Smooth muscle cell (in vitro differentiated cells): ENCODE measurements around the gene FAM111B. TPM values are rescaled to one million over a fixed set of nuclear protein-coding genes. Genes with fewer than 3 reads are reported as not detected.

Experiments used
- DNase-seq: peaks from one replicate; lab custom pipeline; 2025; ENCODE audit not compliant: unreplicated experiment; lab: John Stamatoyannopoulos, UW
- H2AFZ ChIP-seq: fragments of 200-600 bp; sonication (generic); 2 replicates; pipeline ENCODE4 v1.6.0; 2016; ENCODE audit warnings: antibody characterized with exemption, low read depth, mild to moderate bottlenecking
- H3F3A ChIP-seq: fragments of 200-600 bp; sonication (generic); 2 replicates; pipeline ENCODE4 v1.6.0; 2017; ENCODE audit warnings: antibody characterized with exemption, low read depth
- H3K27ac ChIP-seq: fragments of 200-600 bp; sonication (generic); 2 replicates; pipeline ENCODE4 v1.5.1; 2016; ENCODE audit warnings: low read depth, mild to moderate bottlenecking
- H3K27me3 ChIP-seq: fragments of 200-600 bp; sonication (generic); 2 replicates; pipeline ENCODE4 v1.6.1; 2016; ENCODE audit warnings: low read depth, mild to moderate bottlenecking
- H3K36me3 ChIP-seq: fragments of 200-600 bp; sonication (generic); 2 replicates; pipeline ENCODE4 v1.5.1; 2016; ENCODE audit warnings: low read depth
- H3K4me1 ChIP-seq: fragments of 200-600 bp; sonication (generic); 2 replicates; pipeline ENCODE4 v1.5.1; 2016; ENCODE audit warnings: low read depth
- H3K4me2 ChIP-seq: fragments of 200-600 bp; sonication (generic); 2 replicates; pipeline ENCODE4 v1.6.0; 2016; ENCODE audit warnings: mild to moderate bottlenecking
- H3K4me3 ChIP-seq: fragments of 200-600 bp; sonication (generic); 2 replicates; pipeline ENCODE4 v1.5.1; 2016; ENCODE audit warnings: mild to moderate bottlenecking
- H3K79me2 ChIP-seq: fragments of 200-600 bp; sonication (generic); 2 replicates; pipeline ENCODE4 v1.6.0; 2016; ENCODE audit warnings: low read depth, mild to moderate bottlenecking
- H3K9ac ChIP-seq: fragments of 200-600 bp; sonication (generic); 2 replicates; pipeline ENCODE4 v1.6.0; 2016; ENCODE audit warnings: low read depth
- H3K9me3 ChIP-seq: fragments of 200-600 bp; sonication (generic); replicated peaks from 2 replicates; pipeline ENCODE4 v1.5.1; 2016; ENCODE audit warnings: low read depth
- H4K20me1 ChIP-seq: fragments of 200-600 bp; sonication (generic); 2 replicates; pipeline ENCODE4 v1.6.0; 2016; ENCODE audit warnings: low read depth
- WGBS: methylation state at CpG from one replicate; pipeline ENCODE4 v1.1.7; 2016; ENCODE audit warnings: low lambda C conversion rate; 5-methylcytosine and 5-hydroxymethylcytosine counted together
- polyA plus RNA-seq: library from polyadenylated mRNA; unstranded; fragments of >200 nt; fragmentation: Nextera tagmentation; extraction: Ambion mirVana; gene quantifications from 2 replicates; pipeline ENCODE4 v1.2.1, GENCODE V29; 2016
- total RNA-seq: library from RNA; depleted of rRNA; stranded (reverse); fragments of >200 nt; gene quantifications from 2 replicates; pipeline ENCODE4 v1.2.3, GENCODE V29; 2014
- TF ChIP-seq, protein P1 (sequence below): fragments of 200-600 bp; sonication (generic); IDR thresholded peaks from 2 replicates; pipeline ENCODE4 v1.5.1; 2017; ENCODE audit warnings: borderline replicate concordance, mild to moderate bottlenecking, antibody characterized with exemption; ENCODE audit not compliant: insufficient read depth, poor library complexity, severe bottlenecking

FAM111B gene
- total and polyA plus RNA-seq, 2 experiments from 2014 or later, result 2.4 to 6.5 TPM

DNA sequence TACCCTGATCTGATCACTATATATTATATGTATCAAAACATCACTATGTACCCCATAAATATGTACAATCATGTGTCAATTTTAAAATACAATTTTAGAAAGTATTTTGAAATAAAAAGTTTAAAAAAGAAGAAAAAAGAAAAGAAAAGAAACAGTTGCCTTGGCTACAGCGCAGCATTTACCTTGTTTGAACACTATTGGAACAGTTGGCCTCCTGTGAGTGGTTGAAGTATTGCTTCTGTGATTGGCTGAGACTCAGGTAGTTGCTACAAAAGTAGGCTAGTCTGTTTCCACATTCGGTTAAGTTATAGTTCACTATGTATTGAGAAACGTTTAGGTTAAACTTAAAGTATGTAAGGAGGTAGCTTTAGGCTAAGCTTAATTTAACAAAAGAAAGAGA, 57.0 kb downstream of the FAM111B start:
- Histone ChIP-seq H2AFZ (no peak overlapping the region), H3K4me1 (no peaks in the 10 kb centered on the region), H3K9me3 (no peaks in the 10 kb centered on the region), H3K4me2 (no peak overlapping the region), H3K79me2 (no peaks in the 10 kb centered on the region), H3K4me3 (no peak overlapping the region), H3K27me3 (peaks cover 9% of the 10 kb centered on the region), H3K36me3 (no peaks in the 10 kb centered on the region), H4K20me1 (no peaks in the 10 kb centered on the region), H3F3A (no peaks in the 10 kb centered on the region), H3K27ac (no peak overlapping the region), H3K9ac (no peak overlapping the region)
- DNase-seq, result no peak
- TF ChIP-seq, protein P1, sequence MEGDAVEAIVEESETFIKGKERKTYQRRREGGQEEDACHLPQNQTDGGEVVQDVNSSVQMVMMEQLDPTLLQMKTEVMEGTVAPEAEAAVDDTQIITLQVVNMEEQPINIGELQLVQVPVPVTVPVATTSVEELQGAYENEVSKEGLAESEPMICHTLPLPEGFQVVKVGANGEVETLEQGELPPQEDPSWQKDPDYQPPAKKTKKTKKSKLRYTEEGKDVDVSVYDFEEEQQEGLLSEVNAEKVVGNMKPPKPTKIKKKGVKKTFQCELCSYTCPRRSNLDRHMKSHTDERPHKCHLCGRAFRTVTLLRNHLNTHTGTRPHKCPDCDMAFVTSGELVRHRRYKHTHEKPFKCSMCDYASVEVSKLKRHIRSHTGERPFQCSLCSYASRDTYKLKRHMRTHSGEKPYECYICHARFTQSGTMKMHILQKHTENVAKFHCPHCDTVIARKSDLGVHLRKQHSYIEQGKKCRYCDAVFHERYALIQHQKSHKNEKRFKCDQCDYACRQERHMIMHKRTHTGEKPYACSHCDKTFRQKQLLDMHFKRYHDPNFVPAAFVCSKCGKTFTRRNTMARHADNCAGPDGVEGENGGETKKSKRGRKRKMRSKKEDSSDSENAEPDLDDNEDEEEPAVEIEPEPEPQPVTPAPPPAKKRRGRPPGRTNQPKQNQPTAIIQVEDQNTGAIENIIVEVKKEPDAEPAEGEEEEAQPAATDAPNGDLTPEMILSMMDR, result no peak
- WGBS, result 60% methylated on average over 3 of the region's 3 CpGs

DNA sequence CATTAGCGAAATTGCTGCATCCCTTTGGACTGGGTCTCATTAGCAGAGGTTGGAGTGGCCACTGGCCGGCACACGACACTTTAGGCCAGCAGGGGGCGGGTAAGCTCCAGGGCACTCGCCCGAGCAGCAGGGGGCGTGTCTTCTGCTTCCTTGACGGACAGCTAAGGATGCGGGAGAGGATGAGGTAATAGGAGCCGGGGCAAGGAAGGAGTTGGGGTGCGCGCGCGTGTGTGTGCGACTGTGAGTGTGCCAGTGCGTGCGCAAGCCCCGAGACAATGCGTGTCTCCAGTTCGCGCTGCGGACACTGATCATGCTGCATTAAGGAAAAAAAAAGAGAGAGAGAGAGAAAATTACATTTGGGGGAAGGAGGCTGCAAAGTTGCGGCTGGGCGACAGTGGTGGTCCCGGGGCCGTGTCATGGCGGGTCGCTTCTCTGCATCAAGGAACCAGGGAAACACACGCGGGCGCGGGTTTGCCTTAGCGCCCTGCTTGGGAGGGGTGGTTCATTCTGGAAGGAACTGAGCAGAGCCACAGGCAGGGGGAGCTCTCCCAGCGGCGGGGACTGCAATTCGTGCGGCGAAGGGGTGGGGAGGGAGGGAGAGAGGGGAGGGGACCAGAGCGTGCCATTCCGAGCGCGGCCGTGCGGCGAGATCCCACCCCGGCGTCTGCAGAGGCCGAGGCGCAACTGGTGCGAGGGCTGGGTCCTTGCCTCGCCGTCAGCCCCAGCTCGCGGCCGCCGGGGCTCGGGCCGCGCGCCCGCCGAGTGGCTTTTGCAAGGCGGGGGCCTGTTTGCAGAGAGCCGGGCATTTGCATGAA, 64.7 kb downstream of the FAM111B start, which contains the start of gene DTX4:
DTX4 (plus strand) TSS at position 625 of the 815 bp plus-strand sequence. CDS start 464 bp downstream, outside the sequence.
- Histone ChIP-seq H3K27me3 (no peaks in the 10 kb centered on the region), H3K27ac (peak within 1 kb of the TSS; percentile 85)

DNA sequence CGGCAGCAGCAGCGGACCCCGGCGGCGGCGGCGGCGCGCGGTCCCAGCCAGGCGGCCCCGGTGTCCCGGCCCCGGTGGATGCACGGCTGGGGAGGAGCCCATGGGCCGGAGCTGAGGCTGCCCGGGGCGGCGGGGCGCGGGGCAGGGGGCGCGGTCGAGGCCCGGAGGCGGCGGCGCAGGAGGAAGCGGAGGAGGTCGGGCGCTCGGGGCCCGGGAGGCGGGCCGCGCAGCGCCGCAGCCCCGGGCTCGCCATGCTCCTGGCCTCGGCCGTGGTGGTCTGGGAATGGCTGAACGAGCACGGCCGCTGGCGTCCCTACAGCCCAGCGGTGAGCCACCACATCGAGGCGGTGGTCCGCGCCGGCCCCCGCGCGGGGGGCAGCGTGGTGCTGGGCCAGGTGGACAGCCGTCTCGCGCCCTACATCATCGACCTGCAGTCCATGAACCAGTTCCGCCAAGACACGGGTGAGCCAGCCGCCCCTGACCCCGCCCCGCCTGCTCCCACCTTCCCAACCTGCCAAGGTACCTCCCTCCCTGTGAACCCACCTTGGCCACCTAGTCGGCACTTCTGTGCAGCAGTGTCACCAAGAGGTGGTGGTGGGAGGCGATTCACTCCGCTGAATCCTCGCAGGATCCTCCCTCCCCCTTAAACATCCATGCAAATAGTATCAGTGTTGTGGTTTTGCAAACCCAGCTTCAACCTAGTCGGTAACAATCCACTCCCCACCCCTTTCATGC, 65.5 kb downstream of the FAM111B start:
- Histone ChIP-seq H3K9ac (peak overlapping the region; percentile 68), H3K4me1 (peaks cover 27% of the 10 kb centered on the region), H3K4me3 (peak overlapping the region; percentile 78), H3K27me3 (no peaks in the 10 kb centered on the region), H3K9me3 (no peaks in the 10 kb centered on the region), H2AFZ (peak overlapping the region; percentile 76), H3F3A (peaks cover 12% of the 10 kb centered on the region), H3K36me3 (no peaks in the 10 kb centered on the region), H3K27ac (peak overlapping the region; percentile 85), H3K4me2 (peak overlapping the region; percentile 98), H4K20me1 (peaks cover 6% of the 10 kb centered on the region), H3K79me2 (peaks cover 8% of the 10 kb centered on the region)
- no peak for DNase-seq
- 0% methylated on average over 56 of the region's 70 CpGs for WGBS
- TF ChIP-seq, protein P1, result no peak

More for the DNA sequence above, 64.7 kb downstream of the FAM111B start, which contains the start of gene DTX4:
- H3K79me2 ChIP-seq, result peaks cover under 1% of the 10 kb centered on the region
- DNase-seq, result peak; percentile 66
- H3K4me1 ChIP-seq, result peaks cover 27% of the 10 kb centered on the region
- TF ChIP-seq, protein P1, result peak; percentile 92
- peak within 1 kb of the TSS; percentile 68 for H3K9ac ChIP-seq
- peak within 1 kb of the TSS; percentile 98 for H3K4me2 ChIP-seq
- under 1% methylated on average over 41 of the region's 64 CpGs for WGBS
- H3K4me3 ChIP-seq, result peak within 1 kb of the TSS; percentile 78
- peak within 1 kb of the TSS; percentile 76 for H2AFZ ChIP-seq
- peaks cover 12% of the 10 kb centered on the region for H3F3A ChIP-seq
- no peaks in the 10 kb centered on the region for H3K36me3 ChIP-seq
- H3K9me3 ChIP-seq, result no peaks in the 10 kb centered on the region
- H4K20me1 ChIP-seq, result peaks cover 1% of the 10 kb centered on the region
